Astrocyte (in vitro differentiated cells and primary cell): Measurements from ENCODE around the gene NEU2. TPM values are rescaled to one million over a fixed set of nuclear protein-coding genes. Genes with fewer than 3 reads are reported as not detected.

Experiments
- DNase-seq: peaks from one replicate; pipeline ENCODE4 v3.0.0-alpha.2; 2010; ENCODE audit warnings: low read depth
- FAIRE-seq: peaks from 2 replicates; lab custom pipeline; 2011; peaks lifted over from hg19 to GRCh38; lab: Jason Lieb, UNC
- H2AFZ ChIP-seq: 2 replicates; pipeline ENCODE4 v1.6.0; 2012; ENCODE audit warnings: low read depth, low read length, inconsistent platforms
- H3K27ac ChIP-seq: 2 replicates; pipeline ENCODE4 v1.5.1; 2011; ENCODE audit warnings: low read depth, low read length, inconsistent platforms
- H3K27me3 ChIP-seq: 2 replicates; pipeline ENCODE4 v1.6.0; 2011; ENCODE audit warnings: low read length, inconsistent platforms; ENCODE audit not compliant: insufficient read depth
- H3K36me3 ChIP-seq: 2 replicates; pipeline ENCODE4 v1.5.1; 2011; ENCODE audit warnings: low read length, inconsistent platforms; ENCODE audit not compliant: insufficient read depth
- H3K4me1 ChIP-seq: 2 replicates; pipeline ENCODE4 v1.5.1; 2011; ENCODE audit warnings: low read length, inconsistent platforms; ENCODE audit not compliant: insufficient read depth
- H3K4me2 ChIP-seq: 2 replicates; pipeline ENCODE4 v1.6.0; 2012; ENCODE audit warnings: low read length, inconsistent platforms
- H3K4me3 ChIP-seq: 2 replicates; pipeline ENCODE4 v1.5.1; 2011; ENCODE audit warnings: low read depth, mild to moderate bottlenecking, low read length, inconsistent platforms; ENCODE audit not compliant: insufficient read depth
- H3K79me2 ChIP-seq: 2 replicates; pipeline ENCODE4 v1.6.0; 2012; ENCODE audit warnings: mild to moderate bottlenecking, low read length, inconsistent platforms; ENCODE audit not compliant: insufficient read depth
- H3K9ac ChIP-seq: 2 replicates; pipeline ENCODE4 v1.6.0; 2012; ENCODE audit warnings: mild to moderate bottlenecking, low read length, inconsistent platforms
- H3K9me3 ChIP-seq: 2 replicates; pipeline ENCODE4 v1.5.1; 2012; ENCODE audit warnings: low read depth, mild to moderate bottlenecking, low read length, inconsistent platforms; ENCODE audit not compliant: insufficient read depth
- H4K20me1 ChIP-seq: 2 replicates; pipeline ENCODE4 v1.6.0; 2012; ENCODE audit warnings: low read length, inconsistent platforms; ENCODE audit not compliant: insufficient read depth
- H3K27ac Mint-ChIP-seq: one replicate; pipeline ENCODE4 v1.8.0; 2021; ENCODE audit warnings: mild to moderate bottlenecking, mixed read lengths; ENCODE audit not compliant: unreplicated experiment
- H3K27me3 Mint-ChIP-seq: one replicate; pipeline ENCODE4 v1.8.0; 2021; ENCODE audit warnings: low read depth, mixed read lengths; ENCODE audit not compliant: unreplicated experiment
- H3K36me3 Mint-ChIP-seq: one replicate; pipeline ENCODE4 v1.8.0; 2021; ENCODE audit warnings: low read depth, mixed read lengths; ENCODE audit not compliant: unreplicated experiment
- H3K4me1 Mint-ChIP-seq: one replicate; pipeline ENCODE4 v1.8.0; 2021; ENCODE audit warnings: low read depth, mixed read lengths; ENCODE audit not compliant: unreplicated experiment
- H3K4me3 Mint-ChIP-seq: one replicate; pipeline ENCODE4 v1.8.0; 2021; ENCODE audit warnings: mild to moderate bottlenecking, moderate library complexity, mixed read lengths; ENCODE audit not compliant: unreplicated experiment
- H3K9me3 Mint-ChIP-seq: one replicate; pipeline ENCODE4 v1.8.0; 2021; ENCODE audit warnings: mild to moderate bottlenecking, mixed read lengths; ENCODE audit not compliant: unreplicated experiment
- CTCF ChIP-seq: IDR thresholded peaks from 2 replicates; pipeline ENCODE4 v1.5.1; 2011; ENCODE audit warnings: low read depth, mild to moderate bottlenecking, inconsistent platforms, low read length, moderate library complexity; ENCODE audit not compliant: insufficient read depth
- EZH2 ChIP-seq: IDR thresholded peaks from 2 replicates; pipeline ENCODE4 v1.6.1; 2012; ENCODE audit warnings: mild to moderate bottlenecking, low read length, inconsistent platforms; ENCODE audit not compliant: insufficient read depth
- total RNA-seq: library from RNA; stranded (reverse); gene quantifications from 2 replicates; pipeline ENCODE4 v1.2.1, GENCODE V29; 2021

NEU2 gene
- total RNA-seq, 1 donor from 2014 or later, result not detected

- peaks cover 10% of the 10 kb centered on the region for H3K4me1 Mint-ChIP-seq
- Histone ChIP-seq H3K4me3 (no peak overlapping the region), H3K9me3 (no peaks in the 10 kb centered on the region), H3K4me1 (no peaks in the 10 kb centered on the region), H3K4me2 (no peak overlapping the region), H3K9ac (no peak overlapping the region), H3K27me3 (no peaks in the 10 kb centered on the region), H4K20me1 (no peaks in the 10 kb centered on the region), H3K36me3 (no peaks in the 10 kb centered on the region), H3K79me2 (no peaks in the 10 kb centered on the region), H2AFZ (no peak overlapping the region), H3K27ac (no peak overlapping the region)
- H3K27ac Mint-ChIP-seq, result no peak overlapping the region
- no peak for FAIRE-seq
- TF ChIP-seq EZH2, result no peak
- TF ChIP-seq CTCF, result no peak
- no peaks in the 10 kb centered on the region for H3K9me3 Mint-ChIP-seq
- peaks cover 31% of the 10 kb centered on the region for H3K27me3 Mint-ChIP-seq
- H3K36me3 Mint-ChIP-seq, result no peaks in the 10 kb centered on the region
- no peak overlapping the region for H3K4me3 Mint-ChIP-seq
- DNase-seq, result no peak
Observed at GRCh38 chr2:233079953-233080835, 47.7 kb downstream of the NEU2 start.

- H3K4me1 Mint-ChIP-seq, result peaks cover 14% of the 10 kb centered on the region
- H3K36me3 ChIP-seq, result no peaks in the 10 kb centered on the region
- no peak overlapping the region for H2AFZ ChIP-seq
- peaks cover 31% of the 10 kb centered on the region for H3K27me3 Mint-ChIP-seq
- FAIRE-seq, result no peak
- no peak for DNase-seq
- no peak overlapping the region for H3K4me3 Mint-ChIP-seq
- no peak overlapping the region for H3K9ac ChIP-seq
- H3K36me3 Mint-ChIP-seq, result no peaks in the 10 kb centered on the region
- H3K9me3 ChIP-seq, result no peaks in the 10 kb centered on the region
- H3K79me2 ChIP-seq, result no peaks in the 10 kb centered on the region
- no peak overlapping the region for H3K27ac Mint-ChIP-seq
- no peaks in the 10 kb centered on the region for H3K27me3 ChIP-seq
- no peak overlapping the region for H3K4me2 ChIP-seq
- TF ChIP-seq EZH2 (no peak), CTCF (no peak)
- no peaks in the 10 kb centered on the region for H4K20me1 ChIP-seq
- H3K4me1 ChIP-seq, result no peaks in the 10 kb centered on the region
- H3K27ac ChIP-seq, result no peak overlapping the region
- no peak overlapping the region for H3K4me3 ChIP-seq
- H3K9me3 Mint-ChIP-seq, result no peaks in the 10 kb centered on the region
Observed at GRCh38 chr2:233080836-233081229, 48.4 kb downstream of the NEU2 start.

- H3K27ac ChIP-seq, result no peak overlapping the region
- H3K9me3 ChIP-seq, result no peaks in the 10 kb centered on the region
- no peak for DNase-seq
- no peak overlapping the region for H3K9ac ChIP-seq
- no peaks in the 10 kb centered on the region for H3K4me1 ChIP-seq
- H3K27me3 ChIP-seq, result no peaks in the 10 kb centered on the region
- Mint-ChIP-seq H3K27ac (no peak overlapping the region), H3K36me3 (no peaks in the 10 kb centered on the region), H3K9me3 (no peaks in the 10 kb centered on the region), H3K4me1 (peaks cover 14% of the 10 kb centered on the region), H3K27me3 (peaks cover 31% of the 10 kb centered on the region), H3K4me3 (no peak overlapping the region)
- TF ChIP-seq EZH2 (no peak), CTCF (no peak)
- no peak overlapping the region for H3K4me3 ChIP-seq
- H4K20me1 ChIP-seq, result no peaks in the 10 kb centered on the region
- H2AFZ ChIP-seq, result no peak overlapping the region
- H3K36me3 ChIP-seq, result no peaks in the 10 kb centered on the region
- no peak for FAIRE-seq
- no peak overlapping the region for H3K4me2 ChIP-seq
- no peaks in the 10 kb centered on the region for H3K79me2 ChIP-seq
Observed at GRCh38 chr2:233081232-233081730, 48.8 kb downstream of the NEU2 start.
